Heart left ventricle (tissue), 13 donors: Measurements from ENCODE around the gene BET1.

Experiments
- POLR2A ChIP-seq, 2 donors: fragments of 450-650 bp; IDR thresholded peaks; one replicate each; pipeline ENCODE4 v1.6.1; 2017; ENCODE audit warnings: antibody characterized with exemption in 2 of 2, mild to moderate bottlenecking in 2 of 2, moderate library complexity in 2 of 2
- TF ChIP-seq, protein P1 (sequence below), 12 donors: fragments of 200-600 bp; sonication (generic) in 4 of 12; IDR thresholded peaks; one replicate each; pipeline versions ENCODE4 v1.5.0 to v1.8.0; 2018 to 2022; ENCODE audit warnings: antibody characterized with exemption in 12 of 12, mild to moderate bottlenecking in 5 of 12
- donor health status: ischemic (EF 13 %, LVEDD 7.1; RV severe dilation, severe dysfunction).
- donor health status: DM: no; HTN: yes; CAD: no.
- donor health status: DM: no; HTN: no; CAD: no.
- donor health status: ischemic (EF 25% LVEDD 6.9; RV normal size, moderate dysfunction).
- donor health status: ischemic (EF 25% LVEDD 5.7; RV mildly dilated, moderate dysfunction).
- donor health status: ischemic (EF 35%, LVEDD 5.7; RV mildly dilated, moderate dysfunction).
- donor health status: nonischemic (EF 11% LVEDD 7.7; RV severe dilation, severe dysfunction).
- donor health status: DM: yes; HTN: yes; CAD: no.
- donor health status: PGD.
- donor health status: ischemic (EF 29% LVEDD 5.4; RV normal size, mild dysfunction).
- donor health status: nonischemic (EF 23%, LVEDD 6.1; RV moderate dilation, normal function).

DNA sequence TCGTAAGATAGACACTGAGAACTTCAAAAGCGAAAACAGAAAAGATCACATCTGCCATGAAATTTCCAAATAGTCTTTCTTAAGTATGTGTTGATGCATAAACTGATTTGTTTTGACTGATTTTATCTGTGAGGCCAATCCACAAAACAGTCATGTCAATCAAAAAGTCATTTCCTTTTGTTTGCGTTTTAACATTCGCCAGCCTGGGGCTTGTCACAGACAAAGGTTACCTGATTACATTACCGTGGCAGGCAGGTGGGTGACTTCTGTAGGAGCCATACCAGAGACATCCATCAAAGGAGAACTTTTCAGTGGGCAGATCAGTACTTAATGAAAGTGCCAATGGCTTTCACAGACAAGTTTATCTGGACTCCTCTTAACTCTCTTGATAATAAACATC is 45.5 kb upstream of the BET1 start:
- TF ChIP-seq, protein P1, sequence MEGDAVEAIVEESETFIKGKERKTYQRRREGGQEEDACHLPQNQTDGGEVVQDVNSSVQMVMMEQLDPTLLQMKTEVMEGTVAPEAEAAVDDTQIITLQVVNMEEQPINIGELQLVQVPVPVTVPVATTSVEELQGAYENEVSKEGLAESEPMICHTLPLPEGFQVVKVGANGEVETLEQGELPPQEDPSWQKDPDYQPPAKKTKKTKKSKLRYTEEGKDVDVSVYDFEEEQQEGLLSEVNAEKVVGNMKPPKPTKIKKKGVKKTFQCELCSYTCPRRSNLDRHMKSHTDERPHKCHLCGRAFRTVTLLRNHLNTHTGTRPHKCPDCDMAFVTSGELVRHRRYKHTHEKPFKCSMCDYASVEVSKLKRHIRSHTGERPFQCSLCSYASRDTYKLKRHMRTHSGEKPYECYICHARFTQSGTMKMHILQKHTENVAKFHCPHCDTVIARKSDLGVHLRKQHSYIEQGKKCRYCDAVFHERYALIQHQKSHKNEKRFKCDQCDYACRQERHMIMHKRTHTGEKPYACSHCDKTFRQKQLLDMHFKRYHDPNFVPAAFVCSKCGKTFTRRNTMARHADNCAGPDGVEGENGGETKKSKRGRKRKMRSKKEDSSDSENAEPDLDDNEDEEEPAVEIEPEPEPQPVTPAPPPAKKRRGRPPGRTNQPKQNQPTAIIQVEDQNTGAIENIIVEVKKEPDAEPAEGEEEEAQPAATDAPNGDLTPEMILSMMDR (IDR thresholded peaks at IDR 0.05), result no peak
- no peak for TF ChIP-seq POLR2A (IDR thresholded peaks at IDR 0.05)
